Renal cortical epithelial cell (primary cell): ENCODE measurements around the gene AFTPH. TPM values are rescaled to one million over a fixed set of nuclear protein-coding genes. Genes with fewer than 3 reads are reported as not detected.

Experiments used
- DNase-seq: peaks from one replicate; pipeline ENCODE4 v3.0.0-alpha.2; 2011; ENCODE audit warnings: low read depth
- total RNA-seq: library from RNA; depleted of rRNA; stranded (reverse); fragments of >200 nt; gene quantifications from 2 replicates; pipeline ENCODE4 v1.2.3, GENCODE V29; 2014

AFTPH gene
- total RNA-seq, 1 donor from 2014 or later: 67.2 TPM

- DNase-seq: peak; percentile 35
Observed at GRCh38 chr2:64538764-64539433, 14.8 kb downstream of the AFTPH start.

GRCh38 chr2:64540615-64541014 lies 16.5 kb downstream of the AFTPH start:
- no peak for DNase-seq

- no peak for DNase-seq
Observed at GRCh38 chr2:64541547-64541946, 17.4 kb downstream of the AFTPH start.

GRCh38 chr2:64542071-64543007 lies 18.2 kb downstream of the AFTPH start:
- peak; percentile 71 for DNase-seq

GRCh38 chr2:64543008-64543697 lies 19.0 kb downstream of the AFTPH start:
- no peak for DNase-seq

GRCh38 chr2:64548761-64549160 lies 24.6 kb downstream of the AFTPH start:
- DNase-seq: peak; percentile 78

GRCh38 chr2:64550042-64550441 lies 25.9 kb downstream of the AFTPH start:
- DNase-seq: no peak

- no peak for DNase-seq
Observed at GRCh38 chr2:64551851-64552250, 27.7 kb downstream of the AFTPH start.

GRCh38 chr2:64554117-64554516 lies 30.0 kb downstream of the AFTPH start:
- no peak for DNase-seq

GRCh38 chr2:64558445-64559081 lies 34.4 kb downstream of the AFTPH start:
- DNase-seq: no peak

GRCh38 chr2:64562148-64562784 lies 38.1 kb downstream of the AFTPH start:
- peak; percentile 41 for DNase-seq

GRCh38 chr2:64563436-64563938 lies 39.4 kb downstream of the AFTPH start:
- no peak for DNase-seq

- no peak for DNase-seq
Observed at GRCh38 chr2:64565949-64566710, 42.0 kb downstream of the AFTPH start.

- no peak for DNase-seq
Observed at GRCh38 chr2:64567473-64567872, 43.3 kb downstream of the AFTPH start.

- DNase-seq: peak; percentile 22
Observed at GRCh38 chr2:64568836-64569235, 44.7 kb downstream of the AFTPH start.

- DNase-seq: no peak
Observed at GRCh38 chr2:64574871-64575270, 50.7 kb downstream of the AFTPH start.

- no peak for DNase-seq
Observed at GRCh38 chr2:64581018-64581417, 56.9 kb downstream of the AFTPH start.

- DNase-seq: no peak
Observed at GRCh38 chr2:64581777-64582539, 57.8 kb downstream of the AFTPH start.

- no peak for DNase-seq
Observed at GRCh38 chr2:64582774-64583340, 58.7 kb downstream of the AFTPH start.
